ENCODE data around the gene VRTN. TPM values are rescaled to one million over a fixed set of nuclear protein-coding genes. Genes with fewer than 3 reads are reported as not detected.
"Not testable (repeated sequence)": the region's sequence is repeated elsewhere in the genome, so short reads cannot be mapped to it uniquely, and the experiment has no call there.

VRTN gene
- polyA plus RNA-seq, 4 donors, result 0.03 TPM; not detected in 3

DNA sequence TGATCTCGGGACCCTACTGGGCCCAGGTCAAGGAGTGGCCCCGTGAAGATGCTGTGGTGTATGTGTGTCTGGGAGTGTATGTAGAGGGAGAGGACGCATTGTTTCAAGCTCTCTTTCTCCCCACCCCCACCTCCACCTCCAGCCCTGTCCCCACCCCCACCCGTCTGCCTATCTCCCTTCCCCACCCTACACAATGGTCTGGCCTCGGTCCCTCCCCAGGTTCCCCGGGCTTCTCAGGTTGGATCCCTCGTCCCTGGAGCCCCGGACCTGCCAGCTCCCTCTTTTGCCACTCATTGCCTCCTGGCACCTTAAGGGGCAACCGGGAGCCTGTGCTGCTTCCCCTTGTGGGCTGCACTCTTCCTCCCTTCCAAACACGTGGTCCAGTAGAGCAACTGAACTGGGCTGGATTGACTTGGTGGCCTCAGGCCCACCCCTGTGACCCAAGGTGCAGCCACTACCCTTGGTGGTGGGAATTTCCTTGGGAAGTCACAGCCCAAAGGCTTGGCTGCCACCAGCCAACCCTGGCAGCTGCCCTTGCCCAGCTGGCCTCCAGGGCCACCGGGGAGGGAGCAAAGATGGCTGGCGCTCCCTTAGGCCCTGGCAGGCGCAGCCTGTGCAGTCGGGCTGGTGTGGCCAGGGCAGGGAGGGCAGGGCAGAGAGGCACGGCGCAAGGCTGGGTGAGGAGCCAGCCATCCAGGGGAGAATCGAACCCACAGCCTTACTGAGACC, 628 bp downstream of the VRTN start:
- DNase-seq (ENCODE audit: low read depth in 4 of 4, low spot score in 3 of 4), result no peak

GRCh38 chr14:74349757-74350156, 1.5 kb downstream of the VRTN start:
- no peak for DNase-seq (ENCODE audit: low read depth in 4 of 4, low spot score in 3 of 4)

GRCh38 chr14:74350211-74350927, 2.1 kb downstream of the VRTN start:
- no peak for DNase-seq (ENCODE audit: low read depth in 4 of 4, low spot score in 3 of 4)

DNA sequence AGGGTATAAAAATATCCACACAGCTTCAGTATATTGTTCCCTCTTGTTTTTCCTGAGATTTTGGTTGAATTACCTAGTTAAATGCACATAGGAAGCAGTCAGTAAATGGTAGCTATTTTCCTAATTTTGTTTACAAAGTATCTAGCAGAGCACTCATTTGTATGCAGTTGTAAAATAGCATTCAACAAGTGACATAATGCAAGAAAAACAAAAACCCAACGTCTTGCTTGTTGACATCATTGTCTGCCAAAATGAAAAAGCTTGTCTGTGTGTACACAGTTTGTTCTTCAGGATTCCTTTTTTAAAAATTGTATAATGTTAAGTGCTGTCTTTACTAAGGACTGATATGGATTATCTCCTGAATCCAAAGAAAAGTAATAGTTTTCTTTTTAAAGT, 2.7 kb downstream of the VRTN start:
- DNase-seq (ENCODE audit: low read depth in 4 of 4, low spot score in 3 of 4), result no peak

DNA sequence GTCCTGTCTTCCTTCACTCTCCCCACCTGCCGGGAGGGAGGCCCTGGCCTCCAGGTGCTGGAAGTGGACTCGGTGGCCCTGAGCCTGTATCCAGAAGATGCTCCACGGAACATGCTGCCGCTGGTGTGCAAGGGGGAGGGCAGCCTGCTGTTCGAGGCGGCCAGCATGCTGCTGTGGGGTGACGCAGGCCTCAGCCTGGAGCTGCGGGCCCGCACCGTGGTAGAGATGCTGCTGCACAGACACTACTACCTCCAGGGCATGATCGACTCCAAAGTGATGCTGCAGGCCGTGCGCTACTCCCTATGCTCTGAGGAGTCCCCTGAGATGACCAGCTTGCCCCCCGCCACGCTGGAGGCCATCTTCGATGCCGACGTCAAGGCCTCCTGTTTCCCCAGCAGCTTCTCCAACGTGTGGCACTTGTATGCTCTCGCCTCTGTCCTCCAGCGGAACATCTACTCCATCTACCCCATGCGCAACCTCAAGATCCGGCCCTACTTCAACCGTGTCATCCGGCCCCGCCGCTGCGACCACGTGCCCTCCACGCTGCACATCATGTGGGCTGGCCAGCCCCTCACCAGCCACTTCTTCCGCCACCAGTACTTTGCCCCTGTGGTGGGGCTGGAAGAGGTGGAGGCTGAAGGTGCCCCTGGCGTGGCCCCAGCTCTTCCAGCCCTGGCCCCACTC, 8.8 kb downstream of the VRTN start:
- no peak for DNase-seq (ENCODE audit: low read depth in 4 of 4, low spot score in 3 of 4)

DNA sequence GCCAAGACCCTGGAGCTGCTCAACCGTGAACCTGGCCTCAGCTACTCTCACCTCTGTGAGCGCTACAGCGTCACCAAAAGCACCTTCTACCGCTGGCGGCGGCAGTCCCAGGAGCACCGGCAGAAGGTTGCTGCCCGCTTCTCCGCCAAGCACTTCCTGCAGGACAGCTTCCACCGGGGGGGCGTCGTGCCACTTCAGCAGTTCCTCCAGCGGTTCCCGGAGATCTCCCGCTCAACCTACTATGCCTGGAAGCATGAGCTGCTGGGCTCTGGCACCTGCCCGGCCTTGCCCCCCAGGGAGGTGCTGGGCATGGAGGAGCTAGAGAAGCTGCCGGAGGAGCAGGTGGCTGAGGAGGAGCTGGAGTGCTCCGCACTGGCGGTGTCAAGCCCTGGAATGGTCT, 9.3 kb downstream of the VRTN start:
- DNase-seq (ENCODE audit: low read depth in 4 of 4, low spot score in 3 of 4), result no peak

DNA sequence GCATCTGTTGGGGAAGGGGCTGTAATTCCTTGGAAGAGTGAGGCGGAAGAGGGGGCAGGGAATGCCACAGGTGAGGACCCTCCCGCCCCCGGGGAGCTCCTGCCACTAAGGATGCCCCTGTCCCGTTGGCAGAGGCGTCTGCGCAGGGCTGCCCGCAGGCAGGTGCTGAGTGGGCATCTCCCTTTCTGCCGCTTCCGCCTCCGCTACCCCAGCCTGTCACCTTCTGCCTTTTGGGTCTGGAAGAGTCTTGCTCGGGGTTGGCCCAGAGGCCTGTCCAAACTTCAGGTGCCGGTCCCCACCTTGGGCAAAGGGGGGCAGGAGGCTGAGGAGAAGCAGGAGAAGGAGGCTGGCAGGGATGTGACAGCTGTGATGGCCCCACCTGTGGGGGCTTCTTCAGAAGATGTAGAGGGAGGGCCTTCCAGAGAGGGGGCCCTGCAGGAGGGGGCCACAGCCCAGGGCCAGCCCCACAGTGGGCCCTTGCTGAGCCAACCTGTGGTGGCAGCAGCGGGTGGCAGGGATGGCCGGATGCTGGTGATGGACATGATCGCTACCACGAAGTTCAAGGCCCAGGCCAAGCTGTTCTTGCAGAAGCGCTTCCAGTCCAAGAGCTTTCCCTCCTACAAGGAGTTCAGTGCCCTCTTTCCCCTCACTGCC, 10.0 kb downstream of the VRTN start:
- no peak for DNase-seq (ENCODE audit: low read depth in 4 of 4, low spot score in 3 of 4)

GRCh38 chr14:74360163-74360562, 11.9 kb downstream of the VRTN start:
- no peak for DNase-seq (ENCODE audit: low read depth in 4 of 4, low spot score in 3 of 4)

- peak; percentile 47 to 62 (median 54) for DNase-seq (ENCODE audit: low read depth in 4 of 4, low spot score in 3 of 4)
Observed at GRCh38 chr14:74362361-74362915, 14.2 kb downstream of the VRTN start.

DNA sequence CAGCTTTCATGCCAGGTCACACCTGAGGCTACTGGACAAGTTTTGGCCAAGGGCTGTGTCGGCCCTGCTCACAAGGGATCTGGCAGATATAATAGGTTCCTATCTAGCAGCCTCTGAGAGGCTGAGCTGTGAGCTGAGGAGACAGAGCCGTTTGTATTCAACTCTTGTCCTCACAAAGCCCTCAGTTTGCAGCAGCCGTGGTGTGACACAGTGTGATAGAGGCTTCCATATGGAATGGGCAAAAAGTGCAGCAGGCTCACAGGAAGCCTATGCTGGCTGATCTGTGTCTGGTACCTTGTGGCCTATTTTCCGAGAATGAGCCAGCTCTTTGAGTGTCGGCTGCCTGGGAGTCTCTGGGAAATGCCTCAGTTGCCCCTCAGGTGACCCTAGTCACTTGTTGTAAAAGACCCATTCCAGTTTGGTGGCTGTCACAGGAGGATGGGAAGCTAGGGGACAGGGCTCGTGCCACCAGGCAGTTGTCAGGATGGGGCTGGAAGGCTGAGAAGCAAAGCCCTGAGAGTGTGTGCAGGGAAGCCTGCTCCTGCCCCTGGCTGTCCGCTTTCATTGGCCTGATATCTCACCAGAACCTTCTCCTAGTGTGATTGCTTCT, 16.1 kb downstream of the VRTN start:
- no peak for DNase-seq (ENCODE audit: low read depth in 4 of 4, low spot score in 3 of 4)

GRCh38 chr14:74368026-74368425, 19.8 kb downstream of the VRTN start:
- no peak for DNase-seq (ENCODE audit: low read depth in 4 of 4, low spot score in 3 of 4)

DNA sequence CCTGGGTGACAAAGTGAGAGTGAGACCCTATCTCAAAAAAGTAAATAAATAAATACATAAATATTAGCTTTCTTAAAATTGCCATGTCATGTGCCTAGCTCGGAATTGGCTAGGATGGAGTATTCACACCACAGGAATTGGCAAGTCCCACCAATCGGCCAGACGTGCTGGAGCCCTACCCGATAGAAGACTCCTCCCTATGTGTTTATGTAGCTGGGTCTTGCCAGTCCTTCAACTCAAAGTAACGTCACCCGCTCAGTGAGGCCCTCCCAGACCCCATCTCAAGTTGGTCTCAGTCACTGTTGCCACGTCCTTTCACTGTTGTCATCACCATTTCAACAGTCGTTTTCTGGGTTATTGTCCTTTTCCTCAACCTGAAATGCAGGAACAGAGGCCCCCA, 20.2 kb downstream of the VRTN start:
- DNase-seq (ENCODE audit: low read depth in 4 of 4, low spot score in 3 of 4), result no peak

GRCh38 chr14:74377976-74378690, 29.9 kb downstream of the VRTN start:
- DNase-seq (ENCODE audit: low read depth in 4 of 4, low spot score in 3 of 4), result no peak

- DNase-seq (ENCODE audit: low read depth in 4 of 4, low spot score in 3 of 4), result no peak
Observed at GRCh38 chr14:74380172-74380571, 31.9 kb downstream of the VRTN start.

GRCh38 chr14:74380845-74381244, 32.6 kb downstream of the VRTN start:
- DNase-seq (ENCODE audit: low read depth in 4 of 4, low spot score in 3 of 4), result no peak

GRCh38 chr14:74381571-74381970, 33.3 kb downstream of the VRTN start:
- not testable (repeated sequence) for DNase-seq (ENCODE audit: low read depth in 4 of 4, low spot score in 3 of 4)

- DNase-seq (ENCODE audit: low read depth in 4 of 4, low spot score in 3 of 4), result no peak
Observed at GRCh38 chr14:74382231-74382630, 34.0 kb downstream of the VRTN start.

- DNase-seq (ENCODE audit: low read depth in 4 of 4, low spot score in 3 of 4), result no peak
Observed at GRCh38 chr14:74389980-74390379, 41.7 kb downstream of the VRTN start.

GRCh38 chr14:74390505-74390904, 42.2 kb downstream of the VRTN start:
- DNase-seq (ENCODE audit: low read depth in 4 of 4, low spot score in 3 of 4), result not testable (repeated sequence)

DNA sequence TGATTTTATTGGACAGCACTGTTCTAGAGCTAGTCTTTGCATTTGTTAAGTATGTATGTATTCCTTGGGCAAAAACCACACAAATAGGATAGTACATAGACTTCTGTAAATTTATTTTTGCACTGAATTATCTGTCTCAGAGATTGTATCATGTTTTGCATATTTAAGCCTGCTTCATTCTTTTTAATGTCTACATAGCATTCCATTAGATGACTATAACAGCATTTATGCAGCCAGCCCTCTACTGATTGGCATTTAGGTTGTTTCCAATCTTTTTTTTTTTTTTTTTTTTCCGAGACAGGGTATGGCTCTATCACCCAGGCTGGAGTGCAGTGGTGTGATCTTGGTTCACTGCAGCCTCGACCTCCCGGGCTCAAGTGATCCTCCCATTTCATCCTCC, 43.2 kb downstream of the VRTN start:
- DNase-seq (ENCODE audit: low read depth in 4 of 4, low spot score in 3 of 4), result no peak

Data from right renal pelvis (tissue), 4 donors.